ENCODE results near the gene BHLHE23. TPM values are rescaled to one million over a fixed set of nuclear protein-coding genes. Genes with fewer than 3 reads are reported as not detected.

BHLHE23 gene
- polyA plus RNA-seq, 1 donor = not detected

GRCh38 chr20:63032861-63033793 lies 26.4 kb upstream of the BHLHE23 start:
- H3K9me3 ChIP-seq (ENCODE audit: control insufficient read depth, low read depth, low read length) = peaks cover 3% of the 10 kb centered on the region
- no peaks in the 10 kb centered on the region for H3K4me1 ChIP-seq (ENCODE audit: control insufficient read depth, insufficient read depth, low read length)
- no peak overlapping the region for H3K4me3 ChIP-seq (ENCODE audit: low read length)
- no peak for DNase-seq
- peaks cover 70% of the 10 kb centered on the region for H3K27me3 ChIP-seq (ENCODE audit: control insufficient read depth, insufficient read depth, low read length)
- H3K36me3 ChIP-seq (ENCODE audit: control insufficient read depth, insufficient read depth, low read length) = no peaks in the 10 kb centered on the region
- WGBS (ENCODE audit: insufficient coverage, low lambda C conversion rate) = no CpG with 5 or more reads among the region's 34 CpGs
- no peak overlapping the region for H3K27ac ChIP-seq (ENCODE audit: low read length)

- peaks cover 71% of the 10 kb centered on the region for H3K27me3 ChIP-seq (ENCODE audit: control insufficient read depth, insufficient read depth, low read length)
Measured at GRCh38 chr20:63032026-63032800, 25.4 kb upstream of the BHLHE23 start.

GRCh38 chr20:63031251-63032014 lies 24.7 kb upstream of the BHLHE23 start:
- Histone ChIP-seq H3K9me3 (ENCODE audit: control insufficient read depth, low read depth, low read length) (peaks cover 3% of the 10 kb centered on the region), H3K4me1 (ENCODE audit: control insufficient read depth, insufficient read depth, low read length) (no peaks in the 10 kb centered on the region), H3K27me3 (ENCODE audit: control insufficient read depth, insufficient read depth, low read length) (peaks cover 75% of the 10 kb centered on the region), H3K27ac (ENCODE audit: low read length) (no peak overlapping the region), H3K36me3 (ENCODE audit: control insufficient read depth, insufficient read depth, low read length) (no peaks in the 10 kb centered on the region), H3K4me3 (ENCODE audit: low read length) (no peak overlapping the region)
- no CpG with 5 or more reads among the region's 24 CpGs for WGBS (ENCODE audit: insufficient coverage, low lambda C conversion rate)
- DNase-seq = no peak

More at GRCh38 chr20:63032026-63032800, 25.4 kb upstream of the BHLHE23 start:
- Histone ChIP-seq H3K36me3 (ENCODE audit: control insufficient read depth, insufficient read depth, low read length) (no peaks in the 10 kb centered on the region), H3K9me3 (ENCODE audit: control insufficient read depth, low read depth, low read length) (peaks cover 3% of the 10 kb centered on the region), H3K4me3 (ENCODE audit: low read length) (no peak overlapping the region), H3K4me1 (ENCODE audit: control insufficient read depth, insufficient read depth, low read length) (no peaks in the 10 kb centered on the region), H3K27ac (ENCODE audit: low read length) (no peak overlapping the region)
- no peak for DNase-seq
- no CpG with 5 or more reads among the region's 22 CpGs for WGBS (ENCODE audit: insufficient coverage, low lambda C conversion rate)

GRCh38 chr20:63029358-63030121 lies 22.8 kb upstream of the BHLHE23 start:
- Histone ChIP-seq H3K36me3 (ENCODE audit: control insufficient read depth, insufficient read depth, low read length) (no peaks in the 10 kb centered on the region), H3K27me3 (ENCODE audit: control insufficient read depth, insufficient read depth, low read length) (peaks cover 87% of the 10 kb centered on the region), H3K4me3 (ENCODE audit: low read length) (no peak overlapping the region), H3K4me1 (ENCODE audit: control insufficient read depth, insufficient read depth, low read length) (no peaks in the 10 kb centered on the region), H3K9me3 (ENCODE audit: control insufficient read depth, low read depth, low read length) (peaks cover 3% of the 10 kb centered on the region), H3K27ac (ENCODE audit: low read length) (no peak overlapping the region)
- no CpG with 5 or more reads among the region's 37 CpGs for WGBS (ENCODE audit: insufficient coverage, low lambda C conversion rate)
- DNase-seq = no peak

GRCh38 chr20:63028461-63028921 lies 21.7 kb upstream of the BHLHE23 start:
- WGBS (ENCODE audit: insufficient coverage, low lambda C conversion rate) = no CpG with 5 or more reads among the region's 22 CpGs
- no peak for DNase-seq
- peaks cover 86% of the 10 kb centered on the region for H3K27me3 ChIP-seq (ENCODE audit: control insufficient read depth, insufficient read depth, low read length)

GRCh38 chr20:63027922-63028389 lies 21.2 kb upstream of the BHLHE23 start:
- no peak overlapping the region for H3K27ac ChIP-seq (ENCODE audit: low read length)
- no peak overlapping the region for H3K4me3 ChIP-seq (ENCODE audit: low read length)
- peaks cover 3% of the 10 kb centered on the region for H3K9me3 ChIP-seq (ENCODE audit: control insufficient read depth, low read depth, low read length)
- no CpG with 5 or more reads among the region's 23 CpGs for WGBS (ENCODE audit: insufficient coverage, low lambda C conversion rate)
- no peak for DNase-seq
- H3K36me3 ChIP-seq (ENCODE audit: control insufficient read depth, insufficient read depth, low read length) = no peaks in the 10 kb centered on the region
- H3K27me3 ChIP-seq (ENCODE audit: control insufficient read depth, insufficient read depth, low read length) = peaks cover 86% of the 10 kb centered on the region
- H3K4me1 ChIP-seq (ENCODE audit: control insufficient read depth, insufficient read depth, low read length) = no peaks in the 10 kb centered on the region

More at GRCh38 chr20:63028461-63028921, 21.7 kb upstream of the BHLHE23 start:
- Histone ChIP-seq H3K9me3 (ENCODE audit: control insufficient read depth, low read depth, low read length) (peaks cover 3% of the 10 kb centered on the region), H3K27ac (ENCODE audit: low read length) (no peak overlapping the region), H3K4me3 (ENCODE audit: low read length) (no peak overlapping the region), H3K4me1 (ENCODE audit: control insufficient read depth, insufficient read depth, low read length) (no peaks in the 10 kb centered on the region), H3K36me3 (ENCODE audit: control insufficient read depth, insufficient read depth, low read length) (no peaks in the 10 kb centered on the region)

GRCh38 chr20:63027221-63027921 lies 20.6 kb upstream of the BHLHE23 start:
- Histone ChIP-seq H3K4me1 (ENCODE audit: control insufficient read depth, insufficient read depth, low read length) (no peaks in the 10 kb centered on the region), H3K27me3 (ENCODE audit: control insufficient read depth, insufficient read depth, low read length) (peaks cover 86% of the 10 kb centered on the region), H3K9me3 (ENCODE audit: control insufficient read depth, low read depth, low read length) (peaks cover 3% of the 10 kb centered on the region), H3K27ac (ENCODE audit: low read length) (no peak overlapping the region), H3K4me3 (ENCODE audit: low read length) (no peak overlapping the region), H3K36me3 (ENCODE audit: control insufficient read depth, insufficient read depth, low read length) (no peaks in the 10 kb centered on the region)
- DNase-seq = no peak
- no CpG with 5 or more reads among the region's 27 CpGs for WGBS (ENCODE audit: insufficient coverage, low lambda C conversion rate)

- H3K27ac ChIP-seq (ENCODE audit: low read length) = no peak overlapping the region
- H3K27me3 ChIP-seq (ENCODE audit: control insufficient read depth, insufficient read depth, low read length) = peaks cover 86% of the 10 kb centered on the region
- peaks cover 3% of the 10 kb centered on the region for H3K9me3 ChIP-seq (ENCODE audit: control insufficient read depth, low read depth, low read length)
- H3K36me3 ChIP-seq (ENCODE audit: control insufficient read depth, insufficient read depth, low read length) = no peaks in the 10 kb centered on the region
- WGBS (ENCODE audit: insufficient coverage, low lambda C conversion rate) = no CpG with 5 or more reads among the region's 13 CpGs
- no peaks in the 10 kb centered on the region for H3K4me1 ChIP-seq (ENCODE audit: control insufficient read depth, insufficient read depth, low read length)
- no peak for DNase-seq
- no peak overlapping the region for H3K4me3 ChIP-seq (ENCODE audit: low read length)
Measured at GRCh38 chr20:63026582-63027165, 19.9 kb upstream of the BHLHE23 start.

Measured in large intestine (tissue), 3 donors.